Stimulated activated CD4-positive, alpha-beta T cell treated with anti-CD3 and anti-CD28 coated beads, Interleukin-15, amount 100 ng/mL, for 48 hours (primary cell): ENCODE results near the gene GPC3.
"Not testable (repeated sequence)": the region's sequence is repeated elsewhere in the genome, so short reads cannot be mapped to it uniquely, and the experiment has no call there.

Source experiments
- DNase-seq, 2 donors: peaks; one replicate each; pipeline ENCODE4 v3.0.0-alpha.2; 2020; ENCODE audit warnings: low read depth in 2 of 2

Gene GPC3

GRCh38 chrX:133762976-133763548 lies 222.3 kb downstream of the GPC3 start:
- DNase-seq, result not testable (repeated sequence)

- DNase-seq, result no peak
Observed at GRCh38 chrX:133754657-133755056, 230.7 kb downstream of the GPC3 start.

- DNase-seq, result no peak
Observed at GRCh38 chrX:133749951-133750350, 235.4 kb downstream of the GPC3 start.

GRCh38 chrX:133749370-133749769 lies 236.0 kb downstream of the GPC3 start:
- DNase-seq, result no peak

GRCh38 chrX:133747196-133747595 lies 238.2 kb downstream of the GPC3 start:
- DNase-seq, result no peak

GRCh38 chrX:133746593-133746992 lies 238.8 kb downstream of the GPC3 start:
- no peak for DNase-seq

- no peak for DNase-seq
Observed at GRCh38 chrX:133745349-133745748, 240.0 kb downstream of the GPC3 start.

GRCh38 chrX:133742602-133743305 lies 242.6 kb downstream of the GPC3 start:
- DNase-seq, result no peak

- no peak for DNase-seq
Observed at GRCh38 chrX:133741303-133741702, 244.1 kb downstream of the GPC3 start.

GRCh38 chrX:133726642-133727041 lies 258.8 kb downstream of the GPC3 start:
- DNase-seq, result no peak

GRCh38 chrX:133726211-133726630 lies 259.2 kb downstream of the GPC3 start:
- DNase-seq, result no peak

- DNase-seq, result no peak
Observed at GRCh38 chrX:133723930-133724329, 261.5 kb downstream of the GPC3 start.

- DNase-seq, result no peak
Observed at GRCh38 chrX:133722756-133723155, 262.6 kb downstream of the GPC3 start.

- DNase-seq, result not testable (repeated sequence)
Observed at GRCh38 chrX:133720269-133720668, 265.1 kb downstream of the GPC3 start.

GRCh38 chrX:133715715-133716114 lies 269.7 kb downstream of the GPC3 start:
- no peak for DNase-seq

- DNase-seq, result no peak
Observed at GRCh38 chrX:133709501-133709900, 275.9 kb downstream of the GPC3 start.

GRCh38 chrX:133706890-133707289 lies 278.5 kb downstream of the GPC3 start:
- no peak for DNase-seq

GRCh38 chrX:133702230-133702629 lies 283.2 kb downstream of the GPC3 start:
- DNase-seq, result no peak

GRCh38 chrX:133699023-133699728 lies 286.2 kb downstream of the GPC3 start:
- no peak for DNase-seq

GRCh38 chrX:133698298-133698697 lies 287.1 kb downstream of the GPC3 start:
- DNase-seq, result no peak

- no peak for DNase-seq
Observed at GRCh38 chrX:133697656-133698055, 287.7 kb downstream of the GPC3 start.

- DNase-seq, result no peak
Observed at GRCh38 chrX:133689997-133690599, 295.3 kb downstream of the GPC3 start.

GRCh38 chrX:133685822-133686221 lies 299.6 kb downstream of the GPC3 start:
- DNase-seq, result no peak
